ENCODE measurements around the gene SNUPN. TPM values are rescaled to one million over a fixed set of nuclear protein-coding genes. Genes with fewer than 3 reads are reported as not detected.

The SNUPN gene
- total RNA-seq, 1 experiment from 2014 or later: 27.9 TPM

- TF ChIP-seq CTCF (IDR thresholded peaks at IDR 0.05) (no peak), USF2 (CRISPR knock-in tag; IDR thresholded peaks at IDR 0.05) (no peak)
- TF ChIP-seq, protein P1, sequence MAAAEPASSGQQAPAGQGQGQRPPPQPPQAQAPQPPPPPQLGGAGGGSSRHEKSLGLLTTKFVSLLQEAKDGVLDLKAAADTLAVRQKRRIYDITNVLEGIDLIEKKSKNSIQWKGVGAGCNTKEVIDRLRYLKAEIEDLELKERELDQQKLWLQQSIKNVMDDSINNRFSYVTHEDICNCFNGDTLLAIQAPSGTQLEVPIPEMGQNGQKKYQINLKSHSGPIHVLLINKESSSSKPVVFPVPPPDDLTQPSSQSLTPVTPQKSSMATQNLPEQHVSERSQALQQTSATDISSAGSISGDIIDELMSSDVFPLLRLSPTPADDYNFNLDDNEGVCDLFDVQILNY (CRISPR knock-in tag; IDR thresholded peaks at IDR 0.05): no peak
These were observed 8.8 kb downstream of the SNUPN start (continued) for GRCh38 chr15:75616766-75617165.

DNA sequence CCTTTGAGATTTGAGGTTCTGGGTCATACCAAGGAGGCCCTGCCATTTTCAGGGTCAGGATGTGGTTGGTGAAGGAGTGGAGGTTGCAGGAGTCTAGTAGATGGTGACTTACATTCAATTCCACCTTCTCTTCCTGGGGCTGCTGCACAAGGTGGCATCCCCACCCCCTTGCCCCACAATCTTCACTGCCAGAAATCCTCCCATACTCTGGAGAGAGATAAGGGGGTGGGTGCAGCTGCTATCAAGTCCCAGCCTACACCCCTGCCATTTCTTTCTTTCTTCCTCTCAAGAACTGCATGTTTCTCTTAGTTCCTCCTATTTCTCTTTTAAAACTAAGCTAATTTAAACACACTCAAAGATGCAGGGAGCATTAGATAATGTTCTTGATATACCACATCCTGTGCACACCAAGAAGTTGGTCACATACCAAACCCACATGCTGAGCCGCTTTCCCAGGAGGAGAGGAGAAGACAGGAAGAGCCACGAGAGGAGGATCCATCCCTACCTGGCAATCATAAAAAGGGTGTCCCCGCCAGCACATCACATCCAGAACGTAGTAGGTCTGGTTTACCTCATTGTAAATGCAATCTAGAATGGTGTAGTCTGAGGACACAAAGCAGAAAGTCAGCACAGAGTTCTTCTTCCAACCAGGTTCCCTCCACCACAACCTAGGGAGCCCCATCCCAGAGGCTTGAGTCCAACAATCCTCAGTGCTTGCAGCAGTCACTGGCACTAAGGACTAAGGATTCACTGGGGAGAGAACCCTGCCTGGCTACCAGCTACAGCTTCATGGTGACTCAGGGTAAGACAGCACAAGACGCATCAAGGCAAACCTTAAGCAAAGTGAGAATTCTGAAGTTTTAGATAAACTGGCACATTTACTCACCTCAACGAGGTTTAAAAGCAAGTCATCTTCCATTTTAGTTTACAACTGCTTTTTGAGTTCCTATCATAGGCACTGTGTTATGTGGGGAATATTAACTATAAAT, 18.5 kb downstream of the SNUPN start:
- DNase-seq (ENCODE audit: low spot score) (no peak), ATAC-seq (no peak)
- H3K4me1 Mint-ChIP-seq: no peaks in the 10 kb centered on the region
- H3K27ac Mint-ChIP-seq: no peak overlapping the region
- H3K36me3 Mint-ChIP-seq: peaks cover 41% of the 10 kb centered on the region
- H3K27me3 Mint-ChIP-seq (ENCODE audit: low read depth): no peaks in the 10 kb centered on the region
- no peak overlapping the region for H3K4me3 Mint-ChIP-seq
- ChIA-PET CTCF (no interaction called here), POLR2A (no interaction called here)
- no peaks in the 10 kb centered on the region for H3K9me3 Mint-ChIP-seq
- TF ChIP-seq MLX (CRISPR knock-in tag; IDR thresholded peaks at IDR 0.05) (no peak), FOXJ3 (CRISPR knock-in tag; IDR thresholded peaks at IDR 0.05; ENCODE audit: borderline replicate concordance) (no peak), ZMAT4 (CRISPR knock-in tag; IDR thresholded peaks at IDR 0.05) (no peak), ZNF532 (CRISPR knock-in tag; IDR thresholded peaks at IDR 0.05; ENCODE audit: borderline replicate concordance) (no peak), TEAD1 (CRISPR knock-in tag; IDR thresholded peaks at IDR 0.05) (no peak), CREM (CRISPR knock-in tag; IDR thresholded peaks at IDR 0.05) (no peak), ZNF138 (CRISPR knock-in tag; conservative IDR thresholded peaks at IDR 0.05) (no peak)
- TF ChIP-seq, protein P2, sequence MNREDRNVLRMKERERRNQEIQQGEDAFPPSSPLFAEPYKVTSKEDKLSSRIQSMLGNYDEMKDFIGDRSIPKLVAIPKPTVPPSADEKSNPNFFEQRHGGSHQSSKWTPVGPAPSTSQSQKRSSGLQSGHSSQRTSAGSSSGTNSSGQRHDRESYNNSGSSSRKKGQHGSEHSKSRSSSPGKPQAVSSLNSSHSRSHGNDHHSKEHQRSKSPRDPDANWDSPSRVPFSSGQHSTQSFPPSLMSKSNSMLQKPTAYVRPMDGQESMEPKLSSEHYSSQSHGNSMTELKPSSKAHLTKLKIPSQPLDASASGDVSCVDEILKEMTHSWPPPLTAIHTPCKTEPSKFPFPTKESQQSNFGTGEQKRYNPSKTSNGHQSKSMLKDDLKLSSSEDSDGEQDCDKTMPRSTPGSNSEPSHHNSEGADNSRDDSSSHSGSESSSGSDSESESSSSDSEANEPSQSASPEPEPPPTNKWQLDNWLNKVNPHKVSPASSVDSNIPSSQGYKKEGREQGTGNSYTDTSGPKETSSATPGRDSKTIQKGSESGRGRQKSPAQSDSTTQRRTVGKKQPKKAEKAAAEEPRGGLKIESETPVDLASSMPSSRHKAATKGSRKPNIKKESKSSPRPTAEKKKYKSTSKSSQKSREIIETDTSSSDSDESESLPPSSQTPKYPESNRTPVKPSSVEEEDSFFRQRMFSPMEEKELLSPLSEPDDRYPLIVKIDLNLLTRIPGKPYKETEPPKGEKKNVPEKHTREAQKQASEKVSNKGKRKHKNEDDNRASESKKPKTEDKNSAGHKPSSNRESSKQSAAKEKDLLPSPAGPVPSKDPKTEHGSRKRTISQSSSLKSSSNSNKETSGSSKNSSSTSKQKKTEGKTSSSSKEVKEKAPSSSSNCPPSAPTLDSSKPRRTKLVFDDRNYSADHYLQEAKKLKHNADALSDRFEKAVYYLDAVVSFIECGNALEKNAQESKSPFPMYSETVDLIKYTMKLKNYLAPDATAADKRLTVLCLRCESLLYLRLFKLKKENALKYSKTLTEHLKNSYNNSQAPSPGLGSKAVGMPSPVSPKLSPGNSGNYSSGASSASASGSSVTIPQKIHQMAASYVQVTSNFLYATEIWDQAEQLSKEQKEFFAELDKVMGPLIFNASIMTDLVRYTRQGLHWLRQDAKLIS (CRISPR knock-in tag; IDR thresholded peaks at IDR 0.05; ENCODE audit: borderline replicate concordance): no peak
- TF ChIP-seq, protein P3, sequence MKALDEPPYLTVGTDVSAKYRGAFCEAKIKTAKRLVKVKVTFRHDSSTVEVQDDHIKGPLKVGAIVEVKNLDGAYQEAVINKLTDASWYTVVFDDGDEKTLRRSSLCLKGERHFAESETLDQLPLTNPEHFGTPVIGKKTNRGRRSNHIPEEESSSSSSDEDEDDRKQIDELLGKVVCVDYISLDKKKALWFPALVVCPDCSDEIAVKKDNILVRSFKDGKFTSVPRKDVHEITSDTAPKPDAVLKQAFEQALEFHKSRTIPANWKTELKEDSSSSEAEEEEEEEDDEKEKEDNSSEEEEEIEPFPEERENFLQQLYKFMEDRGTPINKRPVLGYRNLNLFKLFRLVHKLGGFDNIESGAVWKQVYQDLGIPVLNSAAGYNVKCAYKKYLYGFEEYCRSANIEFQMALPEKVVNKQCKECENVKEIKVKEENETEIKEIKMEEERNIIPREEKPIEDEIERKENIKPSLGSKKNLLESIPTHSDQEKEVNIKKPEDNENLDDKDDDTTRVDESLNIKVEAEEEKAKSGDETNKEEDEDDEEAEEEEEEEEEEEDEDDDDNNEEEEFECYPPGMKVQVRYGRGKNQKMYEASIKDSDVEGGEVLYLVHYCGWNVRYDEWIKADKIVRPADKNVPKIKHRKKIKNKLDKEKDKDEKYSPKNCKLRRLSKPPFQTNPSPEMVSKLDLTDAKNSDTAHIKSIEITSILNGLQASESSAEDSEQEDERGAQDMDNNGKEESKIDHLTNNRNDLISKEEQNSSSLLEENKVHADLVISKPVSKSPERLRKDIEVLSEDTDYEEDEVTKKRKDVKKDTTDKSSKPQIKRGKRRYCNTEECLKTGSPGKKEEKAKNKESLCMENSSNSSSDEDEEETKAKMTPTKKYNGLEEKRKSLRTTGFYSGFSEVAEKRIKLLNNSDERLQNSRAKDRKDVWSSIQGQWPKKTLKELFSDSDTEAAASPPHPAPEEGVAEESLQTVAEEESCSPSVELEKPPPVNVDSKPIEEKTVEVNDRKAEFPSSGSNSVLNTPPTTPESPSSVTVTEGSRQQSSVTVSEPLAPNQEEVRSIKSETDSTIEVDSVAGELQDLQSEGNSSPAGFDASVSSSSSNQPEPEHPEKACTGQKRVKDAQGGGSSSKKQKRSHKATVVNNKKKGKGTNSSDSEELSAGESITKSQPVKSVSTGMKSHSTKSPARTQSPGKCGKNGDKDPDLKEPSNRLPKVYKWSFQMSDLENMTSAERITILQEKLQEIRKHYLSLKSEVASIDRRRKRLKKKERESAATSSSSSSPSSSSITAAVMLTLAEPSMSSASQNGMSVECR (CRISPR knock-in tag; IDR thresholded peaks at IDR 0.05; ENCODE audit: borderline replicate concordance): no peak
- TF ChIP-seq, protein P4, sequence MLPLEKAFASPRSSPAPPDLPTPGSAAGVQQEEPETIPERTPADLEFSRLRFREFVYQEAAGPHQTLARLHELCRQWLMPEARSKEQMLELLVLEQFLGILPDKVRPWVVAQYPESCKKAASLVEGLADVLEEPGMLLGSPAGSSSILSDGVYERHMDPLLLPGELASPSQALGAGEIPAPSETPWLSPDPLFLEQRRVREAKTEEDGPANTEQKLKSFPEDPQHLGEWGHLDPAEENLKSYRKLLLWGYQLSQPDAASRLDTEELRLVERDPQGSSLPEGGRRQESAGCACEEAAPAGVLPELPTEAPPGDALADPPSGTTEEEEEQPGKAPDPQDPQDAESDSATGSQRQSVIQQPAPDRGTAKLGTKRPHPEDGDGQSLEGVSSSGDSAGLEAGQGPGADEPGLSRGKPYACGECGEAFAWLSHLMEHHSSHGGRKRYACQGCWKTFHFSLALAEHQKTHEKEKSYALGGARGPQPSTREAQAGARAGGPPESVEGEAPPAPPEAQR (CRISPR knock-in tag; IDR thresholded peaks at IDR 0.05): no peak

Measured in WTC11 (cell line).